ENCODE measurements around the gene DHX35.
A peak's percentile ranks its signal among the peaks of the same experiment; 100 is the strongest.

DHX35 gene, protein sequence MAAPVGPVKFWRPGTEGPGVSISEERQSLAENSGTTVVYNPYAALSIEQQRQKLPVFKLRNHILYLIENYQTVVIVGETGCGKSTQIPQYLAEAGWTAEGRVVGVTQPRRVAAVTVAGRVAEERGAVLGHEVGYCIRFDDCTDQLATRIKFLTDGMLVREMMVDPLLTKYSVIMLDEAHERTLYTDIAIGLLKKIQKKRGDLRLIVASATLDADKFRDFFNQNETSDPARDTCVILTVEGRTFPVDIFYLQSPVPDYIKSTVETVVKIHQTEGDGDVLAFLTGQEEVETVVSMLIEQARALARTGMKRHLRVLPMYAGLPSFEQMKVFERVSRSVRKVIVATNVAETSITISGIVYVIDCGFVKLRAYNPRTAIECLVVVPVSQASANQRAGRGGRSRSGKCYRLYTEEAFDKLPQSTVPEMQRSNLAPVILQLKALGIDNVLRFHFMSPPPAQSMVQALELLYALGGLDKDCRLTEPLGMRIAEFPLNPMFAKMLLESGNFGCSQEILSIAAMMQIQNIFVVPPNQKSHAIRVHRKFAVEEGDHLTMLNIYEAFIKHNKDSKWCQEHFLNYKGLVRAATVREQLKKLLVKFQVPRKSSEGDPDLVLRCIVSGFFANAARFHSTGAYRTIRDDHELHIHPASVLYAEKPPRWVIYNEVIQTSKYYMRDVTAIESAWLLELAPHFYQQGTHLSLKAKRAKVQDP

DNA sequence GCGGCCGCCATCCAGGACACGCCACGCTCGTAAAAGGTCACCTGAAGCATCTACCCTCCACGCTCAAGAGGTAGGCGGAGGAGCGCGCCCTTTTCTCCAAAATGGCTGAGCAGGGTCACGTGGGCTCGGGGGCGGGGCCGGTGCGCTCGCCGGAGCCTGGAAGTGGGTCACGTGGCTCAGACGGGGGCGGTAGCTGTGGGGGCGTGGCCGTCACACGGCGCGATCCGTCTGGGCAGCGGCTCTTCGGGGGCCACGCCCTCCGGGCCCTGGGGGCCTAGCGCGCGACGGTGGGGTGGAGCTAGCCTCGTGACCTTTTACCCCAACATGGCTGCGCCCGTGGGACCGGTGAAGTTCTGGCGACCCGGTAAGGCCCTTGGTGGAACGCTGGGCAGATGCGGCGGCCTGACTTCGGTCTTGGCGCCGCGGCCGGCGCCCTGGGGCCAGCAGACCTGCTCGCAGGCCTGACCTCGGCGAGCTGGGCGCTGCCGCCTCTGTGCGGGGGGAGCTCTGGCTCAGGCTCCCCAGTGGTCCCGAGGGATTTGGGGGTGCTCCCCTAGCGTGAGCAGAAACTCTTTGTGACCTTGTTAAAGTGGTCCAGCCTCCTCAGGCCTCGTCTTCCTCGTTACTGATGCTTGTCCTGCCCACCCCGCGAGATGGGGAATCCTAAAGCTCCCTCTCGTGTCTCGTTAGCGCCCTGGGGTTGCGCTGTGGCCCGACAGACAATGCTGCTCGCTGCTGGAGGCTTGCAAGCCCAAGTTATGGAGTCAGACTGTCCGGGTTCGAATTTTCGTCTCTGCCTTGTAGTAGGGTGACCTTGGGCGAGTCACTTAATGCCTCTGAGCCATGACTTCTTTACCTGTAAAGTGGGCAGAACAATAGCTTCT is at the start of gene DHX35:
TSS of gene DHX35 (plus strand) at position 301 of the 884 bp plus-strand sequence. CDS start at position 325, 24 bp downstream.
- peak within 1 kb of the TSS; percentile 73 for H3K4me3 ChIP-seq (ENCODE audit: low read length)
- TF ChIP-seq EZH2phosphoT487 (IDR thresholded peaks at IDR 0.05; ENCODE audit: borderline replicate concordance, low read length), result no peak
- TF ChIP-seq, protein P1, sequence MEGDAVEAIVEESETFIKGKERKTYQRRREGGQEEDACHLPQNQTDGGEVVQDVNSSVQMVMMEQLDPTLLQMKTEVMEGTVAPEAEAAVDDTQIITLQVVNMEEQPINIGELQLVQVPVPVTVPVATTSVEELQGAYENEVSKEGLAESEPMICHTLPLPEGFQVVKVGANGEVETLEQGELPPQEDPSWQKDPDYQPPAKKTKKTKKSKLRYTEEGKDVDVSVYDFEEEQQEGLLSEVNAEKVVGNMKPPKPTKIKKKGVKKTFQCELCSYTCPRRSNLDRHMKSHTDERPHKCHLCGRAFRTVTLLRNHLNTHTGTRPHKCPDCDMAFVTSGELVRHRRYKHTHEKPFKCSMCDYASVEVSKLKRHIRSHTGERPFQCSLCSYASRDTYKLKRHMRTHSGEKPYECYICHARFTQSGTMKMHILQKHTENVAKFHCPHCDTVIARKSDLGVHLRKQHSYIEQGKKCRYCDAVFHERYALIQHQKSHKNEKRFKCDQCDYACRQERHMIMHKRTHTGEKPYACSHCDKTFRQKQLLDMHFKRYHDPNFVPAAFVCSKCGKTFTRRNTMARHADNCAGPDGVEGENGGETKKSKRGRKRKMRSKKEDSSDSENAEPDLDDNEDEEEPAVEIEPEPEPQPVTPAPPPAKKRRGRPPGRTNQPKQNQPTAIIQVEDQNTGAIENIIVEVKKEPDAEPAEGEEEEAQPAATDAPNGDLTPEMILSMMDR (IDR thresholded peaks at IDR 0.05; ENCODE audit: low read depth, low read length, poor library complexity, severe bottlenecking), result peak; percentile 56
- H3K27ac ChIP-seq (ENCODE audit: low read depth, low read length), result peak within 1 kb of the TSS; percentile 80
- H3K27me3 ChIP-seq (ENCODE audit: control insufficient read depth, low read length), result no peaks in the 10 kb centered on the region
- peaks cover 22% of the 10 kb centered on the region for H3K4me1 ChIP-seq (ENCODE audit: control insufficient read depth, low read length)
- H3K36me3 ChIP-seq (ENCODE audit: control insufficient read depth, low read length), result peaks cover 8% of the 10 kb centered on the region
- H3K79me2 ChIP-seq (ENCODE audit: control insufficient read depth, low read length), result peaks cover 62% of the 10 kb centered on the region
- no peaks in the 10 kb centered on the region for H3K9me2 ChIP-seq (replicated peaks; ENCODE audit: control insufficient read depth, low read length)
- no peaks in the 10 kb centered on the region for H3K9me3 ChIP-seq (ENCODE audit: control insufficient read depth, insufficient read depth, low read length)
- H3F3A ChIP-seq (ENCODE audit: control insufficient read depth, insufficient read depth), result peaks cover 16% of the 10 kb centered on the region; the same call in 1 of the 2 replicates
- H3K4me2 ChIP-seq (ENCODE audit: low read length), result peak within 1 kb of the TSS; percentile 91
- H4K20me1 ChIP-seq (ENCODE audit: control insufficient read depth, insufficient read depth, low read depth, low read length), result no peaks in the 10 kb centered on the region

DNA sequence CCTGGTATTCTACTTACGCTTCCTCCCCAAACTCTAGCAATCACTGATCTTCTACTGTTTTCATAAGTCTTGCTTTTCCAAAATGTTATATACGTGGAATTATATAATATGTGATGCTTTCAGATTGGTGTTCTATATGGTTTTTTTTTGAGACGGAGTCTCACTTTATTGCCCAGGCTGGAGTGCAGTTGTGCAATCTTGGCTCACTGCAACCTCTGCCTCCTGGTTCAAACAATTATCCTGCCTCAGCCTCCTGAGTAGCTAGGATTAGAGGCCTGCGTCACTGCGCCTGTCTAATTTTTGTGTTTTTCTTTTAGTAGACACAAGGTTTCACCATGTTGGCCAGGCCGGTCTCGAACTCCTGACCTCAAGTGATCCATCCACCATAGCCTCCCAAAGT is 46.8 kb upstream of the DHX35 start:
- H3K9me2 ChIP-seq (replicated peaks; ENCODE audit: control insufficient read depth, low read length), result no peaks in the 10 kb centered on the region
- H3F3A ChIP-seq (ENCODE audit: control insufficient read depth, insufficient read depth), result no peaks in the 10 kb centered on the region
- no peak for TF ChIP-seq EZH2phosphoT487 (IDR thresholded peaks at IDR 0.05; ENCODE audit: borderline replicate concordance, low read length)
- TF ChIP-seq, protein P1 (IDR thresholded peaks at IDR 0.05; ENCODE audit: low read depth, low read length, poor library complexity, severe bottlenecking), result no peak
- no peaks in the 10 kb centered on the region for H3K4me1 ChIP-seq (ENCODE audit: control insufficient read depth, low read length)
- H3K36me3 ChIP-seq (ENCODE audit: control insufficient read depth, low read length), result peaks cover 43% of the 10 kb centered on the region
- H3K9me3 ChIP-seq (ENCODE audit: control insufficient read depth, insufficient read depth, low read length), result no peaks in the 10 kb centered on the region
- no peaks in the 10 kb centered on the region for H3K27me3 ChIP-seq (ENCODE audit: control insufficient read depth, low read length)
- H3K4me2 ChIP-seq (ENCODE audit: low read length), result no peak overlapping the region
- H3K27ac ChIP-seq (ENCODE audit: low read depth, low read length), result no peak overlapping the region
- H3K79me2 ChIP-seq (ENCODE audit: control insufficient read depth, low read length), result no peaks in the 10 kb centered on the region
- no peak overlapping the region for H3K4me3 ChIP-seq (ENCODE audit: low read length)
- H4K20me1 ChIP-seq (ENCODE audit: control insufficient read depth, insufficient read depth, low read depth, low read length), result no peaks in the 10 kb centered on the region

DNA sequence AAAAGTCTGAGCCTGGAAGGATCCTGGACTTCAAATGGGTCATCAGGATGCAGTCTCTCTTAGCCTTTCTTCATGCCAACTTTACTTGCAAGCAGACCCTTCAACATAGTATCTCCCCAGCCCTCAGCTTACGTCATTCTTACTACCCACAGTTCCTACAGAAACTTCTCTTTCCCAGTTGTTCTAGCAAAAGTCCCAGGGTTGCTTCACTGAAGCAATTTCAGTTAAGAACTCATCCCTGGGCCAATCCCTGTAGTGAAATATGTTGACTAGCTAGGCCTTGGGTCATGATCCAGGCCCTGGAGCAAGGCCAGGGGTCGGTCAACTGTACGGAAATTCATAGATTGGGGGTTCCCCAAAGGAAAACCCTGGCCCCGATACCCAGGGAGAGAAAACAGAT is 44.5 kb upstream of the DHX35 start:
- Histone ChIP-seq H3K9me2 (replicated peaks; ENCODE audit: control insufficient read depth, low read length) (no peaks in the 10 kb centered on the region), H3K27ac (ENCODE audit: low read depth, low read length) (no peak overlapping the region), H3K4me2 (ENCODE audit: low read length) (no peak overlapping the region), H3K79me2 (ENCODE audit: control insufficient read depth, low read length) (no peaks in the 10 kb centered on the region), H3K9me3 (ENCODE audit: control insufficient read depth, insufficient read depth, low read length) (no peaks in the 10 kb centered on the region), H3K36me3 (ENCODE audit: control insufficient read depth, low read length) (peaks cover 44% of the 10 kb centered on the region), H3K27me3 (ENCODE audit: control insufficient read depth, low read length) (no peaks in the 10 kb centered on the region), H3K4me3 (ENCODE audit: low read length) (no peak overlapping the region), H3F3A (ENCODE audit: control insufficient read depth, insufficient read depth) (0 out of 2 replicates have a peak, but pooled peaks cover under 1% of the 10 kb centered on the region), H4K20me1 (ENCODE audit: control insufficient read depth, insufficient read depth, low read depth, low read length) (no peaks in the 10 kb centered on the region), H3K4me1 (ENCODE audit: control insufficient read depth, low read length) (no peaks in the 10 kb centered on the region)
- TF ChIP-seq, protein P1 (IDR thresholded peaks at IDR 0.05; ENCODE audit: low read depth, low read length, poor library complexity, severe bottlenecking), result no peak
- TF ChIP-seq EZH2phosphoT487 (IDR thresholded peaks at IDR 0.05; ENCODE audit: borderline replicate concordance, low read length), result no peak

Measured in DOHH2 (cell line).